ENCODE measurements around the gene CTAG1A. TPM values are rescaled to one million over a fixed set of nuclear protein-coding genes. Genes with fewer than 3 reads are reported as not detected.
"Not testable (repeated sequence)": the region's sequence is repeated elsewhere in the genome, so short reads cannot be mapped to it uniquely, and the experiment has no call there.

CTAG1A gene
- total RNA-seq, 1 donor from 2014 or later = not detected

DNA sequence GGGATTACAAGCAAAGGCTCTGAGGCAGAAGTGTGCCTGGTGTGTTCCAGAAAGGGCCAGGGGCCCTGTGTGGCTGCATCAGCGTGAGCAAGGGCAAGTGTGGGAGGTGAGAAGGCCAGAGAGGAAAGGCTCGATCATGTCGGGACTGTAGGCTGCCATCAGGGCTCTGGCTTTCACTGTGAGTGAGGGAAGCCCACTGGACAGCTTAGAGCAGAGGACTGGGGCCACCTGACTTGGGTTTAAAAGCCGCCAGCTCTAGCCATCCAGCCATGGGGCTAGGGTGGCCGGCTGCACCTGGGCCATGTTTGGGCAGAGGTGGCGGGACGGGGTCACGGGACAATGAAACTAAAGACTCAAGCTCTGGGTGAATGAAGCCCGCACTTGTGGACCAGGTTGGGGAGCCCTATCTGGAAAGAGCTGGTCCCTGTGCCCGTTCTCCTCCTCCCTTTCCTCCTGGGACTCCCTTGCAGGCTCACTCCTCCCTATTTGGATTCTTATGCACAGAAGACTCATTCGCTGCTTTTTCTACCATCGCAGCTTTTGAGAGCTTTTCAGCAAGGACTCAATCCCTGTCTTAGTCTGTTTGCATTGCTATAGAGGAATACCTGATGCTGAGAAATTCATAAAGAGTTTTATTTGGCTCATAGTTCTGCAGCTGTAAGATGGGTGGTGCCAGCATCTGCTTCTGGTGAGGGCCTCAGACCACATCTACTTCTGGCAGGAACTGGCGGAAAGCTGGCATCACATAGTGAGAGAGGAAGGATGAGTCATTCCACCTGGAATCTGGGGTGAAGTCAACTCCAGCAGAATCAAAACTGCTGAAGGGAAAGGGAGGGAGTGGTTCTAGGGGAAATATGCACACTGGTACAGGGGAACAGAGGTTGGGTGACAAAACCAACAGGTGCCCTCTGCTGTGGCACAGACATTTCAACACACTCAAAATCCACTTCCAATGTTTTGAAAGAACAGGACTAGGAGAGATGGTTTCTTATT lies 18.8 kb downstream of the CTAG1A start:
- no peak for DNase-seq (ENCODE audit: low spot score)
- intact Hi-C loops (cut with DNase I) = no loop called here
- ATAC-seq = no peak

DNA sequence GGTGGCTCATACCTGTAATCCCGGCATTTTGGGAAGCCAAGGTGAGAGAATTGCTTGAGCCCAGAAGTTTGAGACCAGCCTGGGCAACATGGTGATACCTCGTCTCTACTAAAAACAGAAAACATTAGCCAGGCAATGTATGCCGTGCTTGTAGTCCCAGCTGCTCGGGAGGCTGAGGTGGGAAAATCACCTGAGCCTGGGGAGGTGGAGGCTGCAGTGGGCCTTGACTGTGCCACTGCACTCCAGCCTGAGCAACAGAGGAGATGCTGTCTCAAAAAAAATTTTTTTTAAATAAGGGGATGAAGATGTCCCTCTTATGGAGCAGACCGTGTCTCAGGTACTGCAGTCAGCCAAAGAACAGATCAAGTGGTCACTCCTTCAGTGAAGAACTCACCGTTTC lies 20.6 kb downstream of the CTAG1A start:
- intact Hi-C loops (cut with DNase I) = no loop called here
- no peak for DNase-seq (ENCODE audit: low spot score)
- no peak for ATAC-seq

DNA sequence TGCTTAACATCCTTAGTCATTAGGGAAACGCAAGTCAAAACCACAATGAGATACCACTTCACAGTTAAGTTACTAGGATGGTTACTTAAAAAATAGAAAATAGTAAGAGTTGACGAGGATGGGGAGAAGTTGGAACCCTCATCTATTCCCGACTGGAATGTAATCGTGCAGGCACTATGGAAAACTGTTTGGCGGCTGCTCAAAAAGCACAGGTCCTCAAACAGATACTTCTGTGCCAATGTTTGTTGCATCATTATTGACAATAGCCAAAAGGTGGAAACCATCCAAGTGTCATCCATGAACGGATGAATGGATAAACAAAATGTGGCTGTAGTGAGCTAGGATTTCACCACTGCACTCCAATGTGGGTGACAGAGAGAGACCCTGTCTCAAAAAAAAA lies 22.4 kb downstream of the CTAG1A start:
- intact Hi-C loops (cut with DNase I) = no loop called here
- ATAC-seq (no peak), DNase-seq (ENCODE audit: low spot score) (no peak)

DNA sequence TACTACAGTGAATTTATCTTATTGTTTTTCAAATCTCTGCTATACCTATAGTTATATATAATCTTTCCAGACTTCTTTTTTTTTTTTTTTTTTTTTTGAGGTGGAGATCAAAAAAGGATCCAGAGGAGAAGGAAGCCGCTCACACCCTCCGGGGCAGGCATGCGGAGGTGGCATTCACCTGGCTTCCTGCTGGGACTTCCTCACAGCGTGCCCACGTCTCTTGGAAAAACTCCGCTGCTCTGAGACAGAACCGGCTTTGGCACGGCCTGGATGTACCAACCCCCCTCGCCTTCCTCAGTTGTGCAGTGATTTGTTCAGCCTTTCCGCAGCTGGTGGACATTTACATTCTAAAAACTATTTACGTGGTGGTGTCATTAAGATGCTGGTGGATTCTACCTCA lies 23.0 kb downstream of the CTAG1A start:
- DNase-seq (ENCODE audit: low spot score); ATAC-seq; intact Hi-C loops (cut with DNase I): not testable (repeated sequence)

DNA sequence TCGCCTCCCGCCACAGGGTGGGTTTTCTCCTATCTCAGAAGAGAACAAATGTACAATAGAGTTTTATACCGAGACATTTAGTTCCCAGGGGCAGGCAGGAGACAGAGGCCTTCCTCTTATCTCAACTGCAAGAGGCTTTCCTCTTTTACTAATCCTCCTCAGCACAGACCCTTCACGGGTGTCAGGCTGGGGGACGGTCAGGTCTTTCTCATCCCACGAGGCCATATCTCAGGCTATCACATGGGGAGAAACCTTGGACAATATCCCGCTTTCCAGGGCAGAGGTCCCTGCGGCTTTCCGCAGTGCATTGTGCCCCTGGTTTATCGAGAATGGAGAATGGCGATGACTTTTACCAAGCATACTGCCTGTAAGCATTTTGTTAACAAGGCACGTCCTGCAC lies 23.9 kb downstream of the CTAG1A start:
- DNase-seq (ENCODE audit: low spot score); intact Hi-C loops (cut with DNase I); ATAC-seq: not testable (repeated sequence)

DNA sequence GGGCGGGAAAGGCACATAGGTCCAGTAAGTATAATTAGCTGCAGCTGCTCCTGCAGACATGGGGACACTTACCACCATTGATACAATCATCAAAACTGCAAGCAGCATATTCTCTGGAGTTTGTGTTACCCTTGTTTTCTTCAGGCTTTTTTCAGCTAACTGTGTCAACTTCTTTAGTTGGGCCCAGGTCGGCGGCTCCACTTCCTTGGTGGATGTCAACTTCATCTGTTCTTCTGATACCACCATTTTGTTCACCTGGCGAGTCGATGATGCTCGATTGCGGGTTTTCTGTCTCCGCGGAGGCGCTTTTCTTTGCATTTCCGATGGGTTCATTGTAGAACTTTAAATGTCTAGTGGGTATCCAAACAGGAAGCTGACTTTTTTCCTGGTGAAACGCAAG lies 26.2 kb downstream of the CTAG1A start:
- DNase-seq (ENCODE audit: low spot score); intact Hi-C loops (cut with DNase I); ATAC-seq: not testable (repeated sequence)

DNA sequence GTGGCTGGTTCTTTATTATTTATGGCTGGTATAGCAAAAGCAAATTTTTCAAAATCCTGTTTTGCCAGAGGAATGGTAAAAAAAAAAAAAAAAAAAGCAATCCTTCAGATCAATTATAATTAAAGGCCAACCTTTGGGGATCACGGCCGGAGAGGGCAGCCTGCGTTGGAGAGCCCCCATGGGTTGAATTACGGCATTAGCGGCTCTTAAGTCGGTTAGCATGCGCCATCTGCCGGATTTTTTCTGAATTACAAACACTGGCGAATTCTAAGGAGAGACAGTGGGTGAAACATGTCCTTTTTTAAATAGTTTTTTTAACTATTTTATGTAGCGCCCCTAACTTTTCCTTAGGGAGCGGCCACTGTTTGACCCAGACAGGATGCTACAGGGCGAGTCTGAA lies 28.7 kb downstream of the CTAG1A start:
- ATAC-seq; DNase-seq (ENCODE audit: low spot score); intact Hi-C loops (cut with DNase I): not testable (repeated sequence)

DNA sequence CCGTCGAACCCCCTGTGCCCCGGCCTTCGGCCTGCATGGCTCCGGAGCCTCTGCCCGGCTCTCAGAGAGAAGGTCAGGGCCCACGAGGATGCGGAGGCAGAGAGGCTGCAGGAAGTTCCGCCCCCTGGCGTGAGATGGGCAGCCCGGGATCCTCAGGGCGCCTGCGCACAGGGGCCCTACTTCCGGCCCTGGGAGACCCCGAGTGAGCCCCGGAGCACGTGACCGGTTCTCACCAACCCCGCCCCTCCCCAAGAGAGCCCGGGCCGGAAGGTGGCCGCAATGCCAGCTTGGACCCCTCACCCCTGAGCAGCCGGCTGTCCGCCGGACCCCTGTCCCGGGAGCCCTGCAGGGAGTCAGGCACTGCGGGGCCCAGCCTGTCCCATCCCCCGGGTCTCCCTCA lies 34.2 kb downstream of the CTAG1A start, which contains the start of gene CTAG1B:
CTAG1B (minus strand) TSS at position 101 of the 400 bp plus-strand sequence; CDS start at position 37, 64 bp downstream.
- intact Hi-C loops (cut with DNase I); DNase-seq (ENCODE audit: low spot score): not testable (repeated sequence)
- peak; percentile 20 for ATAC-seq

DNA sequence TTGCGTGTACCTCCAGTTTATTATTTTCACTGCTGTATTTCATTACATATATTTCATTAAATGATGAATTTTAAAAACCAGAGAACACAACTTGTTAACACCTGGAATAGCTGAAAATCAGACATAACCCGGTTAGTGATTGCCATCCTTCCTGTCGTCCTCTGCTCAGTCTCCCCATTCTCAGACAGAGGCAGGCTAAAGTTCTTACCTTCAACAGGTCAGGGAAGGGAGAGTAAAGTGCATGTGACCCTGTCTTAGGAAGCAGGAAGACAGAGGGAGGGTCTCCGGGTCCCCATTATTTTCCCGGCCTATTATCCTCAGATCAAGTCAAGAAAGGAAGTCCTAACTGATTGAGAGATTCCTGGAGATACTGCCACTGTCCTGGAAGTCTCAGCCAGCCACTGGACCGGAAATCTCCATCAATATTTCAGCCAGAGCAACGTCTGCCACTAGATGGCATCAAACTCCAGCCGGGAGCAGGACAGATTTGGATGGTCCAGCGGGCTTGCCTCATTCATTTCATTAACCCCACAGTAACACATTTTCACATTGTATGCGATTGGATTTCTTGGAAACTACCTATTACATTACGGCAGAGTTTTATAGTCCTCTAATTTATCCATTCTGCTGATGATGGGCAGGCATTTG lies 36.0 kb downstream of the CTAG1A start:
- intact Hi-C loops (cut with DNase I); DNase-seq (ENCODE audit: low spot score): not testable (repeated sequence)
- peak; percentile 75 for ATAC-seq

DNA sequence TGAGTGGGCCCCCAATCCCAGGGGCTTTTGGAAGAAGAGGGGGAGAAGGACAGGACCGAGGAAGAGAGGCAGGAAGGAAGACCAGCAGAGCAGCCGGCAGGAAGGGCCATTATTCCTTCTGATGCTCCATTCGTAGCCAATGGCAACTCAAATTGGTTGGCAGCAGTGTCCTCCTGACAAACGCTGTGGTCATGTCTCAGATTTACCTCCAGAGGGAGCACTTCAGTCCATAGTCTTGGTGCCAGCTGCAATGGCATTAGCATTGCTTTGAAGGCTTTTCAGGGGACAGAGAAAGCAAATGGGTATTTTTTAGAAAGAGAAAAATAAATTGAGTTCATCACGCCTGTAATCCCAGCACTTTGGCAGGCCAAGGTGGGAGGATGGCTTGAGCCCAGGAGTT lies 44.0 kb downstream of the CTAG1A start:
- ATAC-seq = peak; percentile 56
- intact Hi-C loops (cut with DNase I); DNase-seq (ENCODE audit: low spot score): not testable (repeated sequence)

DNA sequence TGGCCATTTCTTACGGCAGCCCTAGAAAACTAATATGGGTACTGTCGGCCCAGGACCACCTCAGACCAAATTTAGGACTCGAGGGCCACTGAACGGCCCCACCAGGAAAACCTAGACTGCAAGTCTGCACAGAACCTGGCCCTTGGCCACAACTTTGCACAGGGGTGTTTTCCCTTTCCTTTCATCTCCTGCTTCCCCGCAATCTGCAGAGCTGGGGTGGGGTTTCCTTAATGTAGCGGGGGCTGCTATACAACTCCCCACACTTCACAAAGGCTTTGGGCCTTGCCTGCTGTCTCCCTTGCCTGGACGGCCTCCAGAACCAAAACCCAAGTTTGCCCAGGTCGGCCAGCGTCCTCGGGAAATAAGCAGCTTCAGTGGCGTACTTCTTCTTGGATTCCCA lies 46.0 kb downstream of the CTAG1A start:
- DNase-seq (ENCODE audit: low spot score); ATAC-seq; intact Hi-C loops (cut with DNase I): not testable (repeated sequence)

DNA sequence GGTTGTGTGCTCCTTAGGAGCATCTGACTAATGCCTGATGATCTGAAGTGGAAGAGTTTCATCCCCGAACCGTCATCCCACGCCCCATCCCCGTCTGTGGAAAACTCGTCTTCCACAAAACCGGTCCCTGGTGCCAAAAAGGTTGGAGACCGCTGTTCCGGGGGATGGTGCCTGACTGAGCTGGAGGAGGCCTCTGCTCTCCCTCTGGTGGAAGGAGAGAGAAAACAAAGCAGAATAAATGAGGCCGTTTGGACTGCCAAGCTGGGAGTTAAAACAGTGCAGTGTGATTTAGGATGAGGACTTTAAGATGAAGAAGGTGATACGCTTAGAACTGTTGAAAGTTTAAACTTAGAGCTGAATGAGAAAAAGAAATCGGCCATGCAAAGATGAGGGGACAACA lies 48.7 kb downstream of the CTAG1A start:
- peak; percentile 34 for ATAC-seq
- DNase-seq (ENCODE audit: low spot score); intact Hi-C loops (cut with DNase I): not testable (repeated sequence)

Other genes with a start within 250 kb of the CTAG1A start
- gene FLNA, start 210.5 kb upstream of the CTAG1A start, total RNA-seq = 1,228 TPM
- gene EMD, start 205.8 kb upstream of the CTAG1A start, total RNA-seq = 61.5 TPM
- 2,095 TPM for gene RPL10, start 186.8 kb upstream of the CTAG1A start, total RNA-seq
- 18.4 TPM for gene DNASE1L1, start 175.9 kb upstream of the CTAG1A start, total RNA-seq
- 56.7 TPM for gene TAFAZZIN, start 173.6 kb upstream of the CTAG1A start, total RNA-seq
- 59.1 TPM for gene ATP6AP1, start 156.5 kb upstream of the CTAG1A start, total RNA-seq
- 177 TPM for gene GDI1, start 148.0 kb upstream of the CTAG1A start, total RNA-seq
- 51.1 TPM for gene FAM50A, start 141.0 kb upstream of the CTAG1A start, total RNA-seq
- gene PLXNA3, start 126.9 kb upstream of the CTAG1A start, total RNA-seq = 73.0 TPM
- gene LAGE3, start 105.9 kb upstream of the CTAG1A start, total RNA-seq = 10.6 TPM
- 29.4 TPM for gene UBL4A, start 98.5 kb upstream of the CTAG1A start, total RNA-seq
- 17.7 TPM for gene SLC10A3, start 94.5 kb upstream of the CTAG1A start, total RNA-seq
- gene FAM3A, start 68.9 kb upstream of the CTAG1A start, total RNA-seq = 40.3 TPM
- gene G6PD, start 38.3 kb upstream of the CTAG1A start, total RNA-seq = 50.4 TPM
- 25.2 TPM for gene IKBKG, start 37.5 kb upstream of the CTAG1A start, total RNA-seq
- gene CTAG1B, start 34.1 kb downstream of the CTAG1A start, total RNA-seq = not detected
- gene CTAG2, start 68.4 kb downstream of the CTAG1A start, total RNA-seq = not detected
- 7.6 TPM for gene GAB3, start 165.9 kb downstream of the CTAG1A start, total RNA-seq
- 27.9 TPM for gene DKC1, start 177.7 kb downstream of the CTAG1A start, total RNA-seq
- 52.0 TPM for gene MPP1, start 220.4 kb downstream of the CTAG1A start, total RNA-seq
- not detected for gene SMIM9, start 249.5 kb downstream of the CTAG1A start, total RNA-seq

Measured in sciatic nerve (tissue), 2 donors.